A204.1 (cell line): ENCODE results near the gene OPN3.
A peak's percentile ranks its signal among the peaks of the same experiment; 100 is the strongest.

Experiments used
- FAIRE-seq: peaks from 2 replicates; lab custom pipeline; 2012; peaks lifted over from hg19 to GRCh38; lab: Jason Lieb, UNC

Gene OPN3

DNA sequence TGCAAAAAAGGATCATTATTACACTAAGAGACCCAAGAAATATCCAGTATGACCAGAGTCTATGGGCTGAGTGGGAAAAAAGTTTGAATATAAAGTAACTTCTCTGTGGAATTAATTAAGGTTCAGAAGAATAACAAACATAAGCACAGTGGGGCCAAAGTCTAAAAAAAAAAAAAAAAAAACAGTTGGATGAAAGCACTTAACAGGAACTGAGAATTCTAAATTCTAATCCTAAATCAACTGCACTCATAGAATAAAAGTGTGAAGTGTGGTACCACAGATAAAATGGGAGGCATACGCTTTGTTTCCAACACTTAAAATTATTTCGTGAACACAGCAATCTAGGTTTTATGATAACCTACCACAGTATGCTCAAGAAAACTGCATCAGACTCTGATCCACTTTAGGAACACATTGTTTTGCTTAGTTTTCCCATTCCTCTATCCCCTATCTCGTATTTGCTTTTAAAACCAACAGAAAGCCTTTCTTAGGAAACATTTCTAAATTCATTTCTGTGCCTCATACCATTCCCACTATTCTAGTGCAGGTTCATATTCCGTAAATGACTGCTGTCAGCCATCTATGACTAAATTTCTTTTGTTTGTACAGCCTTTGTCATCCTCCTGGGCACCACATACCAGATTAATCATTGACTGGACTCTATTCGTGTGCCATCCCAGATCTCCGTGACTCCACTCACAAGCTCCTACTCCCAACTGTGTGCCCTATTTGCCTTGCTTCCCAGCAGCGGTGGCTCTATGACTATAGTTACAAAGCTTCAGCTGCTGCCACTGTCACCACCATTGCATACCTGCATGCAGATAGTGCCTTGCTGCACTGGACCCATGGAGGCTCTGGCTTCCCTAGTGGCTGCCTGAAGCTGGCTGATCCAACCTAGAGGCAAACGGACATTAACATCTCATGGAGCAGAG is 24.9 kb downstream of the OPN3 start:
- FAIRE-seq: no peak

DNA sequence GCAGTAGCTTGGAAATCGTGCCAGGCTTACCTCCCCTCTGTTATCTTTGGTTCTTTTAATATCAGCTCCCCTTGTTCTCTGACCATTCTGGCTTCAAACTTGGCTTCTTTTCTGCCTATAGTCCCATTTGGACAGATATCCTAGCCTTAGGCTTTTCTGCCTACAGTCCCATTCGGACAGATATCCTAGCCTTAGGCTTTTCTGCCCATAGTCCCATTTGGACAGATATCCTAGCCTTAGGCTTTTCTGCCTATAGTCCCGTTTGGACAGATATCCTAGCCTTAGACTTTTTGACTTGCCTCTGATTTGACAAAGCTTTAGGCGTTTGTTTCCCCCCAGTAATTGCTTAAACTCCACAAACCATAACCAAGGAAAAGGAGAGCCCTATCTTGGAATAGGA is 25.6 kb downstream of the OPN3 start:
- no peak for FAIRE-seq

DNA sequence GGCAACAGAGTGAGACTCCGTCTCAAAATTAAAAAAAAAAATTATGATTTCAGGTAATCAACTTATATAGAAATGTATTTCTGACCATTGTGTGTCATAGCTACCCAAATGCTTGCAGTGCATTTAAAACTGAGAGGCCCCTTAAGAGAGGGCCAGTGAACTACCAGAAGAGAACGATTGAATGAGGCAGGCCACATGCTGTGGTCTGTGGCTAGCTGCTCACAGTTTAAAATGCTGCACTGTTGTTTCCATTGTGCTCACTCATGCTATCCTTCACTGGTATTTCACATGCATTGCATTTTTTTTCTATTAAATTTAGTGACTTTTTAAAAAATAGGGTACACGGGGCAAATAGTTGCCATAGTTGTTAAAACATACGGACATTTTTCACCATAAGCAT is 26.0 kb downstream of the OPN3 start:
- no peak for FAIRE-seq

DNA sequence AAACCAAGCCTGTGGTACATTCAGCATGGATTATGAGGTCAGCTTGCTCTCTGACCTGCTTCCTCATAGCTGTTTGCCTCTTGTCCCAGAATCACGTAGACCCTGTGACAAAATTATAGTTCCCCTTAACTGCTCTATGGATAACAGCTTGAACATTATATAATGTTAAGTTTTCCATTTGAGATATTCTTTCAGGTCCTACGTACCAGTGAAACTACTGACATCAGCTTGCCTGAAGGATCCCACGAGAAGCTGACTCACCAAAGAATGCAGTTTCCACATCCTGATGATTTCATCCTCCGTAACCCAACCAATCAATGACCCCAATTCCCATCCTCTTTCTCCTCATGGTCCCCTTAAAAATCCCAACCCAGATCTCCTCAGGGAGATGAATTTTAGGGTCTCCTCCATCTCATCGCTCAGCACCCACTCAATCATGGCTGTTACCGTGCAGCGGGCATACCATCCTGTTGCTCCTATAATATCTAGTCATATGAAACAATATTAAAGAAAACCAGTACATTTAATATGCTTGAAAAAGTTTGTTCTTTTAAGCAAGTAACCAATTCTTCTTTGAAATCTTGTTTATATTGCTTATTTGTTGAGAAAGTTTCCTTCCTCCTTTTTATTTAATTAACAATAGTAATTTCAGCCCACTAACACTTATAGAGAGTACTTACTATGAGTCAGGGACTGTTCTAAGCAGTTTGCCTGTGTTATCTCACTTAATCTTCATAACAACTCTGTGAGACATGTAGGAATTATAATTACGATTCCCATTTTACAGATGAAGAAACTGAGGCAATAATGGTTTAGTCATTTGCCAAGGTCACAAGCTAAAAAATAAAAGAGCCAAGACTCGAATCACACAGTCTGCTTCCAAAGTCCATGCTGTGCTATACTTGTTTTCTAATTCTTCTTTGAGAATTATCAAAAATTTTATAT is 27.4 kb downstream of the OPN3 start:
- FAIRE-seq: no peak

DNA sequence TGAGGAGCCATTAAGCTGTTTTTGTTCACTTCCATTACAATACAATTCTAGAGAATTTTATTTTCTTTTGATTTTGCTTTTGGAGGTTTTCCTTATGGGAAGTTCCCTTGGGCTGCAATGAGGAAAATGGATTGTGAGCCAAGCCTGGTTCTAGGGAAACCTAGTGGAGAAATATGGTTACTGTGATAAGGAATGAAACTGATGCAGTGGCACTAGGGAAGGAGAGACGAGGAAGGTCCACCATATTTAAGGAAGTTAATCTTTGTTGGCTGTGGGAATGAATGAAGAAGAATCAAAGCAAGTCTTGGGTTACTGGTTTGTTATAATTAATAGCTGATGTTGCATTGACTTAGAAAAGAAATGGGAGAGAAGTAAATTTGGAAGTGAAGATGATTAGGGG is 28.4 kb downstream of the OPN3 start:
- FAIRE-seq: no peak

DNA sequence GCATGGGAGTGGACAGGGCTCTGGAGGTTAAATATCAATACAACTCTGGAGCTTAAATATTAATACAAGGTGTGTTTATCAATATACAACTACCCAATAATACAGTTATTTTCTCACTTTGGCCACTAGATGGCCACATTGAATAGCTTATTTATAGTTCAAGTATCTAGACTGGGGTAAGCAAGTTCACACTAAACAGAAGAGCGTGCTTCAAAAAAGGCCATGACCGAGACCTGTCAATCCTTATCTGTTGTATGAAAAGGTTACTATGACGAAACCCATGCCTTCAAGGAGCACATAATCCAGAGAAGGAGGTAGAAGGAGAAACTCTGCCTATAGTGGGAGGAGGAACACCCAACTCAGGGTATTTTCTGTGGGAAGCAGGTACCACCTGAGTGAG is 29.1 kb downstream of the OPN3 start:
- FAIRE-seq: peak; percentile 73

DNA sequence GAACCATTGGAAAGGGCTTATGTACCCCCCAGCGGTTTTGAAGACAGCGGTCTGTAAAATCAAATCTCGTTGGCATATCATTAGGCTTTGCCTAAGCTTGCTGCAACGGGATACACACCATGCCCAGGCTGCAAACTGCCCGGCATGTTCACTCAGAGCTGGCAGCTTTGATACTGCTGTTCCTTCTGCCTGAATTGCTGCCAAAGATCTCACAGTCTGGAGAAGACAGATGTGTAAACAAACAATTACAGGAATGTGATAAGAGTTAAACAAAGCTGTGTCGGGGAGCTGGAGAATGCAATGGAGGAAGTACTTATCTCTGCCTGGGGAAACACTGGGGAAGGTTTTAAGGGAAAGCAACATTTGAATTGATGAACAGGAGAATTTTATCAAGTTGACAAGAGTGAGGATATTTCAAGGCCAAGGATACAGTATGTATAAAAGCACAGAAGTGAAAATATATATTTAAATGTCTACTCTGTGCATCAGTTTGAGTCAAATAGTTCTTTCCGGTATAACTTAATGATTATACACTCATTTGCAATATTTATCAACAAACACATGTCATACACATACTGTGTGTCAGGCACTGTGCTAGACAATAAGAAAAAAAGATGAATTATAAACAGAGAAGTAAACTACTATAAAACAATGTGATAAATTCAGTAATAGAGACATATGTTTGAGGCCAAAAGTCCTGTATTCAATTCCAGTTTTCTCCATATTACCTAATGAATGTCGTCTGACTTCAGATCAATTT is 29.9 kb downstream of the OPN3 start:
- FAIRE-seq: no peak

DNA sequence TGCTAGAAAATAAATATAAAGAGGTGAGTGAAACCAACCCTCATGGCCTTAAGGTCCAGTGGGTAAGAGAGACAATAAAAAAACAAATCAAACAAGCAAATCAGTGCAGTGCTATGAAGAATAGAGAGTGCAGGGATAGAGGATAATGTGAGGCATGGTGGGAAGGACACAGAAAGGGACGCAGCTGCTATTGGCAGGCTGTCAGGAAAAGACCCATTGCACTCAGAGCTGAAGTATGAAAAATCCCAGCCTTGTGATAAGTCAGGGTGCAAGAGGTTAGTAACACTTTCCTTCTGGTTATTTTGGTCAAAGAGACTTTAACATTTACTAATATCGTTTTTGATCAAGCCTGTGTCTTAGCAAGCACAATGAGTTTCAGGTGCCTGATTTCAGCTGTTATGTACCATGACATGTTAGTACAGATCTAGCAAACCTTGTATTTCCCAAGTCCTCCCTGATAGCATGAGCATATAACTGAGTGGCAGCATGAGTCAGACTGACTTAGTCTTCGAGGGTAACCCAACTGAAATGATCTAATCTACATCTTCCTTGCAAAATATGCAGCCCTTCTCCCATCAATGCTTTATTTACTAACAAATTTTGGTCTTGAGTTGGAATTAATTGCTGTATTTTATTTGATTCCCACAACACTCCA is 31.7 kb downstream of the OPN3 start:
- FAIRE-seq: no peak

DNA sequence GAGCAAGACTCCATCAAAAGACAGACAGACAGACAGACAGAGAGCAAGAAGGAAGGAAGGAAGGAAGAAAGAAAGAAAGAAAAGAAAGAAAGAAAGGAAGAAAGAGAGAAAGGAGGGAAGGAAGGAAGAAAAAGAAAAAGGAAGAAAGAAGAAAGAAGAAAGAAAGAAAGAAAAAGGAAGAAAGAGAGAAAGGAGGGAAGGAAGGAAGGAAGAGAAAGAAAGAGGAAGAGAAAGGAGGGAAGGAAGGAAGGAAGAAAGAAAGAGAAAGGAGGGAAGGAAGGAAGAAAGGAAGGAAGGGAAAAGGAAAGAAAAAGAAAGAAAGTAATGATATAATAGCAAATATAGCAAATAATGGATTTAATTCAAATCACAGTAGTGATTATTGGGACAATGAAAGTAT is 32.7 kb downstream of the OPN3 start:
- FAIRE-seq: no peak

DNA sequence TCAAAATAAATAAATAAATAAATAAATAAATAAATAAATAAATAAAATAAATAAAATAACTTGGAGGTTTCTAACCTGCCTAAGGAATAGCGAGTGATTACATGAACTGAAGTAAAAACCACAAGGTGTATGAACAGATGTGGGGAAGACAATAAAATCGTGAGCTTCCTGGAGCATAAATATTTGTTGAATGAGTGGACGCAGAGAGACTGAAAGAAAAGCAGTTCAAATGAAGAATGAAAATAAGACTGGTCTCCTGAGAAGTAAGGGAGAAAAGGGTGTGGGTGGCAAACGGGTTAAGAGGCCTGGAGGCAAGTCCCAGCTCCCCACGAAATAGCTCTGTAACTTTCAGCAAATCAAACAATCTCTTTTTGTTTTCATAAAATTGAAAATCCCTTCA is 33.6 kb downstream of the OPN3 start:
- no peak for FAIRE-seq

DNA sequence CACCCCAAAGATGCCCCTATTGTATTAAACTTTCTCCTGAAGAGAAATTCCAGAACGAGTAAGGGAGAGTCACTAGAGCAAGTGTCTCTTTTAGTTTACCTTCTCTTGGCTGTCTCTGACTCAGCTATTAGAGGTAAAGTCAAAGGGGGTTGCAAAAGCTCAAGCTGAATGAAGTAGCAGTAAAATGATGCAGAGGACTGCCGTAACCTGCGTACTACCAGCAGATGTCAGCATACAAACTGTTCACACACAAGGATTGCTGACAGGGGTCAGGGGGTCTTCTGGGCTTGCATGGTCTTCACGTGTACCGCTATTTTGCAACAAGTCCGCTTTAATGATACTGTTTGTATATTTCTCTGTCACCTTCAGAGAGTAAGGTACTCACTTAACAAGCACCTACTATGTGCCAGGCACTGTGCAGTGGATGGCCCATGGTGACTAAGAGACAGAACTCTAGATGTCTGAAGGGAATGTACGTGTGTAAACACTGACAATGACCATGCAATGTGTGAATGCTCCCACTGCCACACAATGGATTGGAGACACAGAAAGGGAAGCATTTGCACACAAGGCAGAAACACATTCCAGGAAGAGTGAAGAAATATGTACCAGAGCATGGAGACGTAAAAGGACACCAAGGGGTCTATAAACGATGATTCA is 34.9 kb downstream of the OPN3 start:
- FAIRE-seq: no peak

DNA sequence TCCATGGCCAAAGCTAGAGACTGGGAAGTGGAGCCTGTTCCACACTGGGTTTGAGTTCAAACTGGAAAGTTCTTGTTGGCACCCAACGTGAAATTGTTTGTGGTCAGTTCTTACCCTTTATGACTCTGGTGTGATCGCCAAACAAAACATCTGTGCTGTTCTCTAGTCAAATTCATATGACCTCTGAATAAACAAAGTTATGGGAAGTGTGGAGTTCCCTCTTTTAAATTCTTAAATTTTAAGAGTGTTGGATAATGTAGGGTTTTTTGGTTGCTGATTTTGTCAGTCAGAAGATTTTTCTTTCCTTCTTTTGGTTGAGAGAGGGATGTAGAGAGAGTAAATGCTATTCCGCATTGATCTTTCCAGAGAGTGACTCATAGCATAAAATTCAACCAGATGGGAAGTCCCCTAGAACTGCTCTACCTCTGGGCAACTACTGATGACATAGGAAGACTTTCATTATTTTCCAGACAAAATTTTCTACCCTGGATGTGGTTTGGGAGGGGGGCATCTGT is 36.4 kb downstream of the OPN3 start:
- FAIRE-seq: no peak

DNA sequence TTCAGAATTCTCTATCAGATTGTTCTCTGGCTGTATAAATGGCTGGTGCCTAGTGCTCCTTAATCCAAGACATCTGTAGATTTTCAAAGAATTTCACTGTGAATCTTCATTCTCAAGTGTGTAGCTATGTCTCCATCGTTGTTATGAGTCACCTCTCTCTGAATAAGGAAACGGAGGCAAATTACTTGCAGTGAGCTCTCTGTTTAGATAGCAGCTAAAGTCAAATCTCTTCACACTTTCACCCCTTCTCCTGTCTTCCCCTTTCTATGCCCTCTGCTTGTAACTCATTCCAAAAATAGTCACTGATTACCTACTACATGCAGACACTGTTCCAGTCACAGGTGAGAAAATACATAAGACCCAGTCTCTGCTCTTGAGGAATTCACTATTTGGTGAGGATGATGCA is 39.7 kb downstream of the OPN3 start:
- no peak for FAIRE-seq

DNA sequence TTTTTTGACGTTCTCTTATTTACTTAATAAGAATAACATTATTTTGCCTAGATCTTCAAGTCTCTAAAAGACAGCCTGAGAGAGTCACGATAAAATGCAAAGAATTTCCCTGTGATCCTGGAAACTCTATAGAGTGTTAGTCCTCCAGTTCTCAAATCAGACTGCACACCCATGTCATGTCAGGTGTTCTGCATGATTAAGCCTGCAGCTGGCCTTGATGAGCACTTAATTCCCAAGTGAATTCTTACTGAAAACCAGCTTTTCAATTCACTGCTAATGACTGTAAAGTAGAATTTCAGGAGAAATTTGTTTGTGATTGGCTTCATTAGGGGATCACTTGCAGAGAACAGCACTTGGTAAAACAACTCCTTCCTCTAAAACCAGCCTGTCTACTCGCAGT is 41.9 kb downstream of the OPN3 start:
- no peak for FAIRE-seq

DNA sequence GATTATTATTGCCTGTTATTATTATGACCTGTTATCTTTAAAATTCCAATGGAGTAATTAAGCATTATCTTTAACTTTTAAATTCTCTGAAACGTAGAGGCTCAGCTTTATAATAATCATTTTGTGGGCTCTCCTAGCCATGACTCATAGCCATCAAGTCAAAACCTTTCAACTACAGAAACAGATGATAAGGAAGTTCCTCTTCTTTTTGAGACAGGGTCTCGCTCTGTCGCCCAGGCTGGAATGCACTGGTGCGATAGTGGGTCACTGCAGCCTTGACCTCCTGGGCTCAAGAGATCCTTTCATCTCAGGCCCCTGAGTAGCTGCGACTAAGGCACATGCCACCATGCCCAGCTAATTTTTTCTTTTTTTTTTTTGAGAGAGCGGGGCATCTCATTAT is 43.5 kb downstream of the OPN3 start:
- FAIRE-seq: no peak

DNA sequence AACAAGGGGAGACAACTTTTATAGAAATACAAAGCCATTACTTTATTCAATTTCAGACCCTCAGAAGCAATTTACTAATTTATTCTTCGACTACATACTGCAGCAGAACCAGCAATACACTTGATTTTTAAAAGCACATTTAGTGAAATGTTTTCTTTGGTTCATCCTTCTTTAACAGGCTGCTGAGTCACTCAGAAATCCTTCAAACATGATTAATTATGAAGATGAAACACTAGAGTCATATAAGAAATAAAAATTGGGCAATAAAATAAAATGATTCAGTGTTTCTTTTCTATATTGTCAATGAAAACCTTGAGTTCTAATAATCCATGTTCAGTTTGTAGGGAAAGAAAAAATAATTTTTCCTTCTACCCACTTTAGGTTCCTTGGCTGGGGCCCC is 47.0 kb downstream of the OPN3 start:
- no peak for FAIRE-seq

DNA sequence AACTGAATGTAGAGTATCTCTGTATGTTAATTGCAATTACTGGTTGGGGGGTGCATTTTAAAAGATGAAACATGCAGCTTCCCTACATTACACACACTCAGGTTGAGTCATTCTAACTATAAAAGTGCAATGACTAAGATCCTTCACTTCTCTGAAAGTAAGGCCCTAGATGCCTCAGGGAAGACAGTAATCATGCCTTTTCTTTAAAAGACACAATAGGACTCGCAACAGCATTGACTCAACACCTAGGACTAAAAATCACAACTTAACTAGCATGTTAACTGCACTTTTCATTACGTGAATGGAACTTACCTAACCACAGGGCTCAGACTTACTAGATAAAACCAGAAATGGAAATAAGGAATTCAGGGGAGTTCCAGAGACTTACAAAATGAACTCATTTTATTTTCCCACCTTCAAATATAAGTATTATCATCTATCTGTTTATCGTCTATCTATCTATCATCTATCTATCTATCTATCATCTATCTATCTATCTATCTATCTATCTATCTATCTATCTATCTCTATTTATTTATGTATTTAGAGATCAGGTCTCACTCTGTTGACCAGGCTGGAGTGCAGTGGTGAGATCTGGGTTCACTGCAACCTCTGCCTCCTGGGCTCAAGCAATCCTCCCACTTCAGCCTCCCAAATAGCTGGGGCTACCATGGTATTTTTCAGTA is 47.8 kb downstream of the OPN3 start:
- no peak for FAIRE-seq

DNA sequence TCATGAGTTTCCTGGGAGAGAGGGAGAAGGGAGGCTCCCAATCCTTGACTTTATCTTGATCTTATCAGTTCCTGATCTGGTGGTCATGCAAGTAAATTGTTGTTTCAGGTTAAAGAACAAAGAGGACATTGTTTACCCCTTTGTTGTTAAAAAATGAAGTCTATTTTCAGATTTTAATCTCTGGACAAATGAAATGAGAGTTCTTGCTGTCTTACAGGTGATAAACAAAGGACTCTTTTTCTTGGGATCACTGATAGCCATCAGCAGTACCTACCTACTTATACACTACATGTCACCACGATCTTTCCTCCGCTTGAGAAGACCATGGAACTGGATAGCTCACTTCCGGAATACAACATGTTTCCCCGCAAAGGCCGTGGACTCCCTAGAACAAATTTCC is 48.4 kb downstream of the OPN3 start:
- no peak for FAIRE-seq

DNA sequence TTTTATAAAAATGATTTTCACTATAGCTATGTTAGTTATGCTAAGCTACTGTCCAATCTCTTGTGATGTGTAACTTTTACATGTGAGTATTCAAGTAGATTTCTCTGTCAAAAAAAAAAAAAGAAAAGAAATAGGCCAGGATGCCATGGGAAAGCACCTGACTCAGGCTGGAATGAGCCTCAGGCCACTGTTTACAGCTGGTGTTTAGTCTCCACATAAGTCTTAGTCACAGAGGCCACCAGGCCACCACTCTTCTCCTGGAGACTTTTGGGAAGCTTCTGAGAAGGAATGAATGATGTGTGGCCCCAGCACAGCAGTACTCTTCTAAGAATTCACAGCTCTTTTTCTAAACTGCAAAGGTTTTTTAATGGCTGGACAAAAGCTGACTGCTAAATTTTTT is 48.9 kb downstream of the OPN3 start:
- FAIRE-seq: no peak

DNA sequence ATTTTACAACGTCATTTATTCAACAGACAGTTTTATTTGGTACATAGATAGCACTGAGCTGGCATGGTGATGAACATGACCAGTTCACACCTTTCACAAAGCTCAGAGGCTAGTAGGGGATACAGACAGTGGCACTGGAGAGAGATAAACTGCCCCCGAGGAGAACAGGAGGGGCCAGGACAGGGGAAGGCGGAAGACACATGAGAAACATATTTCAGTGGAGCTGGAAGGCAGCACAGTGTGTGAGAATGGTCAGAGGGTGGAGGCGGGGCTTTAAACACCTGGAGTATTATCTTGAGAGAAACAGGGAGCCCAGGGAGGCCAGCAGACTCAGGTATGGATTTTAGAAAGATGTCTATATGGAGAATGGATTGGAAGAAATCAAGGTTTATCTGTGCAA is 49.5 kb downstream of the OPN3 start:
- no peak for FAIRE-seq

DNA sequence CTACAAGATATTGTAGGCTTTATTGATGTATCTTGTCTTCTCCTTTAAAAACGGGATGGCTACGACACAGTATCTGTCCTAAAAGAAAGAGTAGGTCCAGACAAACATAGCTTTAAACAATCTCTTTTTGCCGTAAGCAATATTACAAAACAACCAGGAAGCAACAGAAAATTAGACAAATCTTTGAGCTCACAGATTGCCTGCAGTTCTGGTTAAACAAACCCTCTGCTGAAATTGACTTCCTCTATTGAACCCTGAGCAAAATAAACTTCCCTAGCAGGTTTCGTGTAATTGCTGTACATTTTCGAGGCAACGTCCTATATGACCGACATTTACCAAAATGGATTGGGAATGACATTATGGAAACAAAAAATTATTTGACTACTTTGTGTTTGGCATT is 50.6 kb downstream of the OPN3 start:
- no peak for FAIRE-seq
